HG03432 (cell line): Measurements from ENCODE around the gene TMEM247.
"Not testable (repeated sequence)": the region's sequence is repeated elsewhere in the genome, so short reads cannot be mapped to it uniquely, and the experiment has no call there.

Experiments used
- ATAC-seq: cut with Tn5 transposase; IDR thresholded peaks from one replicate; pipeline ENCODE4 v1.9.1; 2021; ENCODE audit warnings: mild to moderate bottlenecking, moderate library complexity; ENCODE audit not compliant: unreplicated experiment

TMEM247 gene

GRCh38 chr2:46458763-46459500 is 20.4 kb upstream of the TMEM247 start:
- no peak for ATAC-seq

- no peak for ATAC-seq
These were observed 19.7 kb upstream of the TMEM247 start for GRCh38 chr2:46459694-46460093.

GRCh38 chr2:46460241-46460921 is 19.0 kb upstream of the TMEM247 start:
- ATAC-seq, result no peak

- peak; percentile 63 for ATAC-seq
These were observed 18.2 kb upstream of the TMEM247 start for GRCh38 chr2:46461011-46461674.

DNA sequence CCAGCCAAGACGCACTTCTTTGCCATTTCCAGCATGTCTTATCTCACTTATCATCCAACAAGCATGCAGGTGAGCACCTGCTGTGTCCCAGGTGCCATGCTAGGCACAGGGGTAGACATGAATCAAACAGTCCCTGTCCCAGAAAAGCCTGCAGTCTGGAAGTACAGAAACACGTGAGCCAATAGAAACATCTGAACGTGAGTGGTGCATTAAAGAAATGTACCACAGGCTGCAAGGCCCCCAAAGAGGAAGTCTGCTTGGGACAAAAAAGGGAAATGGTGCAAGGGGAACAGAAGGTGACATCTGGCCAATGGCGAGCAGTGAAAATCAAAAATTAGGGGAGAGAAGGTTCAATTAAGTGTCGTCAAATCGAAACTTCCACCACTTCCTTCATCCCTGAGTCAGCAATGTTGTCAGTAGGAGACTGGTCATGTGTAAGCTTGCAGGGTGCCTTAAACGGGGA is 17.6 kb upstream of the TMEM247 start:
- peak; percentile 54 for ATAC-seq

DNA sequence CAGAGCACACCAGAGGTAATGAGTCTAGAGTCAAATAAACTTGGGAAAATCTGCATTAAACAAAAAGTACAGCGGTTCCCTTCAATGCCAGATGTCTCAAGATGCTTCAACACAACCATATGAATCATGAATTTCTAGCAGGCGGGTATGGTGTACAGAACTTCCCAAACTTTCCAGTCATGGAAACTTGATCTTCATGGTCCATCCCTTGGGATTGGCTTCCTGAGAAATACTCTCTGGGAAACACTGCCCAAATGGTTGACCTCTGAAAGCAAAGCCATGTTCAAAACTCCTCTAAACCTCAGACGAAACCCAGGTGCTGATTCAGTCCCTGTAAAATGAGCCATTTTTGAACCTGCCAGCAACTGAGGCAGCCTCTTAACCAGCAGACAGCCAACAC is 16.4 kb upstream of the TMEM247 start:
- no peak for ATAC-seq

GRCh38 chr2:46469116-46469515 is 10.2 kb upstream of the TMEM247 start:
- no peak for ATAC-seq

DNA sequence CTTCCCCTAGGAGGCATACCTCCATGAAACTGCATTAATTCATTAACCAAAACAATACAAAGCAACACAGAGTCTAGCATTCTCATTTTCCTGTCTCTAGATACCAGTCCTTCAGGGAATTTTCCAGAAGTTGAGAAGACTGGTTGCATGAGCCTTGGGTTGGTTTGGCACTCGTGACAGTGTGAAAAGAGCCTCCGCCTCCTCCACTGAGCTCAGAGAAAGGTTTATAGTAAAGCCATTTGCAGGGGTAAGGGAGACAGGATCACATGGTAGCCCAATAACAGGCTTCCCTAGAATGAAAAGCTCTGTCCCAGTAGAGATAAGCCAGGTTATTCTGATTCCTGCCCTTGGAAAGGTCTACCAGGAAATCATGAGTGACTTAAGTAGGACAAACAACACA is 9.7 kb upstream of the TMEM247 start:
- ATAC-seq, result no peak

GRCh38 chr2:46470114-46470628 is 9.2 kb upstream of the TMEM247 start:
- ATAC-seq, result no peak

DNA sequence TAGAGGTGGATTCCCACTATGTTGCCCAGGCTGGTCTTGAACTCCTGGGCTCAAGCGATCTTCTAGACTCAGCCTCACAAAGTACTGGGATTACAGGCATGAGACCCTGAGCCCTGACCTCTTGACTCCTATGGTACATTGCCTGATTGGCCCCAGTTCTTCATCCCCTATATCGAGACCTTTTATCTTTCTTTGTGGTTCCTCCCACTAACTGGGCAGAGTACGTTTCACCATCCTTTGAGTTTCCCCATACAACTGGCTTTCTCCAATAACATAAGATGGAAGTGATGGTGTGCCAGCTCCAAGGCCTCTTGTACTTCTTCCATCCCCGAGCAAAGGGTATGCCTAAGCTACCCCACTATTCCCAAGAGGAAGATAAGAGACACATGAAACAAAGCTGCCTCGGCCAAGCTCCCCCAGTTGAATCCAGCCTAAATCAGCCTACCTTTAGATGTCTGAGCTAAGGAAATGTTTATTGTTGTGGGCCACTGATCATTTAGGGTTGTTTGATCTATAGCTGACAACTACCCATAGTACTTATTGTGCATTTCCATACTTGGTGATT is 8.3 kb upstream of the TMEM247 start:
- ATAC-seq, result no peak

- ATAC-seq, result no peak
These were observed 7.7 kb upstream of the TMEM247 start for GRCh38 chr2:46471697-46472096.

DNA sequence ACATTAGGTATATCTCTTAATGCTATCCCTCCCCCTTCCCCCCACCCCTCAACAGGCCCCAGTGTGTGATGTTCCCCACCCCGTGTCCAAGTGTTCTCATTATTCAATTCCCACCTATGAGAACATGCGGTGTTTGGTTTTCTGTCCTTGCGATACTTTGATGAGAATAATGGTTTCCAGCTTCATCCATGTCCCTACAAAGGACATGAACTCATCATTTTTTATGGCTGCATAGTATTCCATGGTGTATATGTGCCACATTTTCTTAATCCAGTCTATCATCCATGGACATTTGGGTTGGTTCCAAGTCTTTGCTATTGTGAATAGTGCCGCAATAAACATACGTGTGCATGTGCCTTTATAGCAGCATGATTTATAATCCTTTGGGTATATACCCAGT is 7.2 kb upstream of the TMEM247 start:
- not testable (repeated sequence) for ATAC-seq

DNA sequence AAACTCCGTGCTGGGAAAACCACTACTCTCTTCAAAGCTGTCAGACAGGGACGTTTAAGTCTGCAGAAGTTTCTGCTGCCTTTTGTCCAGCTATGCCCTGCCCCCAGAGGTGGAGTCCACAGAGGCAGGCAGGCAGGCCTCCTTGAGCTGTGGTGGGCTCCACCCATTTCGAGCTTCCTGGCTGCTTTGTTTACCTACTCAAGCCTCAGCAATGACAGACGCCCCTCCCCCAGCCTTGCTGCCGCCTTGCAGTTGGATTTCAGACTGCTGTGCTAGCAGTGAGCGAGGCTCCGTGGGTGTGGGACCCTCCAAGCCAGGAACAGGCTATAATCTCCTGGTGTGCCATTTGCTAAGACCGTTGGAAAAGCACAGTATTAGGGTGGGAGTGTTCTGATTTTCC is 1.9 kb upstream of the TMEM247 start:
- ATAC-seq, result not testable (repeated sequence)

- no peak for ATAC-seq
These were observed 1.4 kb upstream of the TMEM247 start for GRCh38 chr2:46477925-46478324.

GRCh38 chr2:46480562-46480961 is 1.2 kb downstream of the TMEM247 start:
- ATAC-seq, result no peak

DNA sequence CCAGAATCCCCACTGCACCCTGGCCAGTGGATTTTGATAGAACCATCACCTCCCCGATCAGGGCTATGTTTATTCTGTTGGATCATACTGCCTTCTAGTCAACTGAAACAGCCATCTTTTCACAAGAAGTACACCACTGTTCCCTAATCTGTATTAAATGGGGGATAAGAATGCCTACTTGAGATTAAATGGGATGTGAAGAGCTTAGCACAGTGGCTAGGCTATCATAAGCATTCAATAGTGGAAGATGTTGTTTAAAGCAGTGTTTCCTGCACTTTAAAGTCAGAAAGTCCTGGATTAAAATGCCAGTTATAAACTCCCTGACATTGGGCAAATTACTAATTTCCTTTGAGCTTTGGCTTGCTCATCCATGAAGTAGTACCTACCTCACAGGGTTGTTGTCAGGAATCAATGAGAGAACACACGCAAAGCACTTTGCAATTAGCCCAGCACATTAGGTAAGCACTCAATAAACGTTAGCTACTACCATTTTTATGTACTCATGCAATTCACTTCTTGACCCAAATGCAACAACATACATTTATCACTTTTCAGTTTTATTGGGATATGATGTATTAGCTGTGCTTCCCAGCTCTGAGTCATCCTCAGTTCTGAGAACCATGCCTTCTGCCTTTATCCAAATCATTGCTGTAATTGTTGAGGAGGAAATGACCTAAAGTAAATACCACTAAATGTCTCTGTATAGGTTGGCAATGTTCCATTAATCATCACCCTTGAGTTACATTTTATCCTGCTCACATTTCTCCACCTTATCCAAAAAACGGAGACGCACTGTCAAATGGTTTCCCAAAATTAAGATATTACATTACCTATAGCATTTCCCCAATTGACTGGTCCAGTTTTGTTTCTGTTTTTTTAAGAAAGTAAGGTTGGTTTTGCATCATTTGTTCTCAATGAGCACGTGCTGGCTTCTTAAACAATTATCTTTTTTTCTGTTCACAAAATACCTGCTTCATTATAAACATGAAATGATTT is 2.1 kb downstream of the TMEM247 start:
- ATAC-seq, result no peak

- no peak for ATAC-seq
These were observed 3.1 kb downstream of the TMEM247 start for GRCh38 chr2:46482490-46482889.

DNA sequence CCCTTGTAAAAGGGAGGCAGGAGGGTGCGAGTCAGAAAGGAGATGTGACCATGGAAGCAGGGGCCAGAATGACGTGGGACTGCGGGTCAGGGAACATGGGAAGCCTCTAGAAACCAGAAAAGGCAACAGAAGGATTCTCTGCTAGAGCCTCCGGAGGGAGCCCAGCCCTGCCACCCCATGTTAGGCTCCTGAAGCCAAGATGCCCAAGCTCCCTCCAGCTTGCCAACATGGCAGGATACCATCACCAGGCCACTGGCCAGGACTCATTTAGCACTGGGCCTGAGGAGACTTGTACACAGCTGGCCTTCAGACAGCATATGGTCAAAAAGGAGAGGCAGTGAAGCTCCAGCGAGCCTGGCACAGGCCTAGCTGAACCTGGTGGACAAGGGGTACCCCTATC is 5.6 kb downstream of the TMEM247 start:
- no peak for ATAC-seq

GRCh38 chr2:46486436-46486835 is 7.1 kb downstream of the TMEM247 start:
- no peak for ATAC-seq

DNA sequence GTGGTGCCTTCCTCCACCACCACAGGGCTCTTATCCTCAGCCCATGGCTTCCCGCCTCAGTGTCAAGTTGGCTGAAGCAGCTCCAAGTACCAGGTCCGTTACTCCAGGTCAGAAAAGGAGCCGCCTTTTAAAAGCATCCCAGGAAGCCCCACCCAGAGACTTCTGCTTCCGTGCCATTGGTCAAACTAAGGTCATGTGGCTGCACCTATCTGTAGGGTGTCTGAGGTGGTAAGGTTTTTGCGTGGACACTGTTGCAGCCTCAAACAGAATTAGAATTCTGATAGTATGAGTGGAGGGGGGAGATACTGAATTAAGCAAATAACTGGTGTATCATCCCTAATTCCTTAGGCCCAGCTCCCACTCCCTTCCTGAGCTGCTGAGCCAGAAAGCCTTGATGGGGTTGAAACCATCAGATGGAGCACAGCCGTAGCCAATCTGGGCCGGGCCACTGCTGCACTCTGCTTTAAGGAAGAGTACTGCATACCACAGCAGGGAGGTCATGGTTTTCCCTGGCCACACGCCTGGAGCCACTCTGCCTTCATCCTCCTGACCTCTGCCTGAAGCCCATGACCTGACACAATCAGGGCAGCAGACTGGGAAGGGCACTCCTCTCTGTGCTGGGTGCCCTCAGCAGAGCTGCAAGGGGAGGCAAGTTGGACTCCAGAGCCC is 8.4 kb downstream of the TMEM247 start:
- no peak for ATAC-seq
